Breast epithelium (tissue), 3 donors: ENCODE data around the gene CLK1.

ENCODE experiments used
- POLR2A ChIP-seq: fragments of 450-650 bp; IDR thresholded peaks from one replicate; pipeline ENCODE4 v1.6.1; 2016; ENCODE audit warnings: antibody characterized with exemption, mild to moderate bottlenecking, moderate library complexity
- POLR2AphosphoS5 ChIP-seq, 3 donors: sonication (generic); formaldehyde crosslinking; IDR thresholded peaks; one replicate each; pipeline ENCODE4 v1.6.1; 2017; ENCODE audit warnings: antibody characterized with exemption in 3 of 3

GRCh38 chr2:200860092-200860795 is 4.2 kb downstream of the CLK1 start:
- peak in 1 of 3 donors; percentile 24 for TF ChIP-seq POLR2AphosphoS5 (IDR thresholded peaks at IDR 0.05)
- TF ChIP-seq POLR2A = no peak
